Gastroesophageal sphincter (tissue), 4 donors: ENCODE results near the gene CDRT15. TPM values are rescaled to one million over a fixed set of nuclear protein-coding genes. Genes with fewer than 3 reads are reported as not detected.
"Not testable (repeated sequence)": the region's sequence is repeated elsewhere in the genome, so short reads cannot be mapped to it uniquely, and the experiment has no call there.

ENCODE experiments used
- ATAC-seq: fragments of 150-250 bp; one replicate; pipeline ENCODE4 v1.9.1; 2016; ENCODE audit warnings: mild to moderate bottlenecking, moderate library complexity
- H3K27ac ChIP-seq, 4 donors: fragments of 200-600 bp; sonication (generic) in 3 of 4; 1 replicate in 3 of 4; 2 replicates in 1 of 4; pipeline ENCODE4 v1.5.1; 2016 to 2019
- H3K27me3 ChIP-seq: fragments of 200-600 bp; sonication (generic); one replicate; pipeline ENCODE4 v1.5.1; 2019
- H3K36me3 ChIP-seq, 2 donors: fragments of 200-600 bp; sonication (generic); one replicate each; pipeline ENCODE4 v1.5.1; 2019; ENCODE audit warnings: control low read depth in 1 of 2
- H3K4me1 ChIP-seq, 3 donors: fragments of 200-600 bp; sonication (generic); 1 replicate in 2 of 3; 2 replicates in 1 of 3; pipeline ENCODE4 v1.5.1; 2016 to 2019; ENCODE audit warnings: control low read depth in 2 of 3
- H3K4me3 ChIP-seq, 2 donors: fragments of 200-600 bp; sonication (generic); one replicate each; pipeline ENCODE4 v1.5.1; 2019; ENCODE audit warnings: mild to moderate bottlenecking in 1 of 2, moderate library complexity in 1 of 2
- H3K9me3 ChIP-seq, 3 donors: fragments of 200-600 bp; sonication (generic); one replicate each; pipeline ENCODE4 v1.5.1; 2017 to 2019; ENCODE audit warnings: control low read depth in 2 of 3
- CTCF ChIP-seq, 4 experiments: fragments of 200-600 bp in 2 of 4; fragments of 450-650 bp in 2 of 4; sonication (generic) in 1 of 4; IDR thresholded peaks; one replicate each; pipeline ENCODE4 v1.5.1; 2017 to 2019; ENCODE audit warnings: antibody characterized with exemption in 4 of 4, mild to moderate bottlenecking in 2 of 4, moderate library complexity in 2 of 4
- EP300 ChIP-seq: sonication (generic); formaldehyde crosslinking; IDR thresholded peaks from one replicate; pipeline ENCODE4 v1.6.1; 2017; ENCODE audit warnings: antibody characterized with exemption, mild to moderate bottlenecking
- POLR2A ChIP-seq, 2 donors: fragments of 450-650 bp; IDR thresholded peaks; one replicate each; pipeline ENCODE4 v1.6.1; 2017; ENCODE audit warnings: antibody characterized with exemption in 2 of 2, mild to moderate bottlenecking in 2 of 2, moderate library complexity in 1 of 2
- POLR2AphosphoS5 ChIP-seq: sonication (generic); formaldehyde crosslinking; IDR thresholded peaks from one replicate; pipeline ENCODE4 v1.6.1; 2017; ENCODE audit warnings: antibody characterized with exemption
- WGBS, 2 donors: methylation state at CpG; one replicate each; pipeline ENCODE4 v1.1.5; 2018; ENCODE audit warnings: low coverage in 1 of 2; 5-methylcytosine and 5-hydroxymethylcytosine counted together
- total RNA-seq, 4 donors: library from RNA; depleted of rRNA; stranded (reverse); fragments of >200 nt; gene quantifications; one replicate each; pipeline ENCODE4 v1.1.0, GENCODE V29; 2016

The CDRT15 gene
- total RNA-seq, 4 donors from 2014 or later = not detected

- ATAC-seq, H3K27me3 ChIP-seq, H3K9me3 ChIP-seq, H3K36me3 ChIP-seq, H3K27ac ChIP-seq, H3K4me3 ChIP-seq, H3K4me1 ChIP-seq: not testable (repeated sequence)
- 72% methylated on average over 3 of the region's 6 CpGs; no CpG with 5 or more reads in 1 of the 2 donors for WGBS, 2 donors
These were observed 5.5 kb downstream of the CDRT15 start for GRCh38 chr17:14231187-14231586.

- ATAC-seq = no peak
- H3K4me1 ChIP-seq = peaks cover 0 to 7% (median 0%) of the 10 kb centered on the region in 3 donors
- no peak overlapping the region for H3K4me3 ChIP-seq
- H3K27ac ChIP-seq = no peak overlapping the region
- H3K9me3 ChIP-seq = no peaks in the 10 kb centered on the region
- no peaks in the 10 kb centered on the region for H3K27me3 ChIP-seq
- H3K36me3 ChIP-seq = no peaks in the 10 kb centered on the region
- 19 to 45% methylated on average over 2 to 4 of the region's 4 CpGs for WGBS, 2 donors
- TF ChIP-seq EP300 (no peak), POLR2AphosphoS5 (no peak), CTCF (IDR thresholded peaks at IDR 0.05) (no peak), POLR2A (IDR thresholded peaks at IDR 0.05) (no peak)
These were observed 7.8 kb downstream of the CDRT15 start for GRCh38 chr17:14228903-14229302.

DNA sequence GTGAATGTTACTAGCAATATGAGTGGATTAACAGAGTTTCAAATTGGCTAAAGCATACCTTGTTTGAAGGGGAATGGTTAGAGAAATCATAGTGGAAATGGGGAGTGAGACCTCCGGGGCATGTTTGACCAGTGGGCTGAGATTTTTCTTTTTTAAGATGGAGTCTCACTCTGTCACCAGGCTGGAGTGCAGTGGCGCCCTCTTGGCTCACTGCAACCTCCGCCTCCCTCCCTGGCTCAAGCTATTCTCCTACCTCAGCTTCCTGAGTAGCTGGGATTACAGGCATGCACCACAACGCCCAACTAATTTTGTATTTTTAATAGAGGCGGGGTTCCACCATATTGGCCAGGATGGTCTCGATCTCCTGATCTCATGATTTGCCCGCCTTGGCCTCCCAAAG, 9.6 kb downstream of the CDRT15 start:
- no peaks in the 10 kb centered on the region for H3K9me3 ChIP-seq
- TF ChIP-seq POLR2AphosphoS5 = no peak
- no peak for TF ChIP-seq POLR2A (IDR thresholded peaks at IDR 0.05)
- no peak for TF ChIP-seq CTCF (IDR thresholded peaks at IDR 0.05)
- no peak for TF ChIP-seq EP300
- no peak for ATAC-seq
- no peak overlapping the region for H3K4me3 ChIP-seq
- H3K4me1 ChIP-seq = peaks cover 0 to 7% (median 0%) of the 10 kb centered on the region in 3 donors
- no peak overlapping the region for H3K27ac ChIP-seq
- 93 to 95% methylated on average over 4 to 7 of the region's 7 CpGs for WGBS, 2 donors
- no peaks in the 10 kb centered on the region for H3K27me3 ChIP-seq
- H3K36me3 ChIP-seq = no peaks in the 10 kb centered on the region

DNA sequence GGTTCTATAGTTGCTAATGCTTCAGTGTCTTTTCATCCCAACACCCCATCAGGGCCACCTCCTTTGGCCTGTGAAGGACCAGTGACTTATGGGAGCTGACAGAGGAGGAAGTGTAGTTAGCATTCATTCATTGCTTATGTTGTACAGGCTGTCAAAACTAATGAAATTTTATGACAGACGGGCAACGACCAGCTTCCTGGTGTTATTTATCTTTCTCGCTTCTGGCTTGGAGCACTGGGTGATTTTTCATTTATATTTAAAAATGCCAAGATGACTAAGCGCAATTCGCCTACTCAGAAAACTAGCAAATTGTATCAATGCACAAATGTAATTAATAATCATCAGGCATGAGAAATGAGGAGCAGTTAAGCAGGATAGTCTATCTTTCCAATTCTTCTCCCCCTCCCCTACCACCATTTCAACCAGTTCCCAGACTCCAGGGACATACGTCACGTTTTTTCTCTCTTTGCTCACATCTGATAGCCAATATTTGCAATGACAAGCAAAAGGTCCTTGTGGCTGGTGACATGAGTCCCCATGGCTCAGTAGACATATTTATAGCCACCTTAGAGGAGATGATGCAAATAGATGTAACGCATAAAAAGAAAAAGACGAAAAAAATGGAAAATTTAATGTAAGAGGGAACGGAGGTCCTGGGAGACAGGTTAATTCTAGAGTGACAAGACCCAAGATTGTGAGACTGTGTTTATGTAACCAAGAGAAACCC, 11.2 kb downstream of the CDRT15 start:
- WGBS, 2 donors = 52 to 53% methylated on average over 8 to 10 of the region's 10 CpGs
- no peak for TF ChIP-seq CTCF (IDR thresholded peaks at IDR 0.05)
- no peak for TF ChIP-seq POLR2AphosphoS5
- no peak for TF ChIP-seq EP300
- TF ChIP-seq POLR2A (IDR thresholded peaks at IDR 0.05) = no peak
- H3K36me3 ChIP-seq = no peaks in the 10 kb centered on the region
- no peaks in the 10 kb centered on the region for H3K9me3 ChIP-seq
- H3K4me1 ChIP-seq = peaks cover 0 to 7% (median 0%) of the 10 kb centered on the region in 3 donors
- ATAC-seq = no peak
- no peaks in the 10 kb centered on the region for H3K27me3 ChIP-seq
- H3K27ac ChIP-seq = no peak overlapping the region
- no peak overlapping the region for H3K4me3 ChIP-seq

DNA sequence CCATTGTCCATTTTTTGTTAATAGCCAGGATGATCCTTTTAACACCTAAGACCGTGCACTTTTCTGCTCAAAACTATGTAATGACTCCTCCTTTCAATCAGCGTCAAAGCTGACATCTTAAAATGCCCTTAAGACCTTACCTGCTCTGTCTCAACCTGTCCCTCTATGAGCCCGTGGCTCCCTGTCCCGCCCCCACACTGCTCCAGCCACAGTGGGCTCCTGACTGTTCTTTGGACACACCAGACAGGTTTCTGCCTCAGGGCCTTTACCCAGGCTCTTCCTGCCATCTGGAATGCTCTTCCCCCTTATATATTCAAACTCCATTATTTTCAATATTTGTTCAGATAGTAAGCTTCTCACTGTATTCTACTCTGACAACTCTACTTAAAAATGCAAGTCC, 14.1 kb downstream of the CDRT15 start:
- Histone ChIP-seq H3K36me3 (no peaks in the 10 kb centered on the region), H3K27ac (no peak overlapping the region), H3K4me3 (no peak overlapping the region), H3K27me3 (no peaks in the 10 kb centered on the region), H3K9me3 (no peaks in the 10 kb centered on the region), H3K4me1 (no peaks in the 10 kb centered on the region)
- TF ChIP-seq EP300 (no peak), POLR2A (IDR thresholded peaks at IDR 0.05) (no peak), POLR2AphosphoS5 (no peak), CTCF (IDR thresholded peaks at IDR 0.05) (no peak)
- 82 to 86% methylated on average over 4 of the region's 4 CpGs for WGBS, 2 donors
- no peak for ATAC-seq
